ENCODE results near the gene TENM4. TPM values are rescaled to one million over a fixed set of nuclear protein-coding genes. Genes with fewer than 3 reads are reported as not detected.

Gene TENM4
- total and polyA plus RNA-seq, 10 of the 15 experiments (the other 5 are each of a cell fraction or from before 2014, with no cell fraction given): 0.03 to 0.12 (median 0.06) TPM; not detected in 7

- ChIA-PET SMC1A (ENCODE audit: uncharacterized antibody, unreplicated experiment) (interaction anchor here (1.1 to 7.2 kb wide), 4 partner anchors 10 to 89 kb away, joined by 3 to 127 read pairs (median 19); no protein-coding TSS in a partner anchor), RAD21 (ENCODE audit: unreplicated experiment) (interaction anchor here (3.1 kb wide), 1 partner anchor 79 kb away, joined by 16 read pairs; no protein-coding TSS in a partner anchor), CTCF (interaction anchor here (1.2 to 6.6 kb wide), 4 partner anchors 11 to 88 kb away, joined by 3 to 230 read pairs (median 18); no protein-coding TSS in a partner anchor), POLR2A (interaction anchor here (0.6 kb wide), 1 partner anchor 205 kb away, joined by 9 read pairs; no protein-coding TSS in a partner anchor)
- H3K79me2 ChIP-seq (ENCODE audit: control insufficient read depth, insufficient read depth, low read length): no peaks in the 10 kb centered on the region
- no peak for DNase-seq (ENCODE audit: low read depth, low spot score)
- FAIRE-seq: no peak
- no peaks in the 10 kb centered on the region for H3K36me3 ChIP-seq (ENCODE audit: control insufficient read depth in 2 of 2, insufficient read depth in 2 of 2, low read length in 1 of 2)
- intact Hi-C loops (cut with micrococcal nuclease; ENCODE audit: unreplicated experiment): no loop called here
- H3K9ac ChIP-seq (ENCODE audit: control insufficient read depth, insufficient read depth, low read length): no peak overlapping the region
- H3K27me3 ChIP-seq (replicated peaks in 1 of 2; ENCODE audit: control insufficient read depth in 2 of 2, insufficient read depth in 2 of 2, low read length in 1 of 2): no peaks in the 10 kb centered on the region
- TF ChIP-seq SIN3A (IDR thresholded peaks at IDR 0.05; ENCODE audit: low read depth, low read length) (no peak), SP1 (IDR thresholded peaks at IDR 0.05; ENCODE audit: low read depth, low read length) (no peak), ZBTB11 (CRISPR knock-in tag; IDR thresholded peaks at IDR 0.05) (no peak), SMARCA5 (IDR thresholded peaks at IDR 0.05) (no peak), SPI1 (IDR thresholded peaks at IDR 0.05; ENCODE audit: borderline replicate concordance, insufficient read depth, low read depth, low read length) (no peak), POLR2A (IDR thresholded peaks at IDR 0.05; ENCODE audit: low read depth, low read length) (no peak), RB1 (IDR thresholded peaks at IDR 0.05; ENCODE audit: borderline replicate concordance) (no peak), SUPT20H (IDR thresholded peaks at IDR 0.05; ENCODE audit: borderline replicate concordance, control insufficient read depth, low read depth, low read length) (no peak), CREB1 (IDR thresholded peaks at IDR 0.05; ENCODE audit: low read depth) (no peak), SMAD5 (IDR thresholded peaks at IDR 0.05; ENCODE audit: low read depth) (no peak), SMAD1 (IDR thresholded peaks at IDR 0.05; ENCODE audit: low read depth, partially characterized antibody) (no peak), ZBED1 (IDR thresholded peaks at IDR 0.05; ENCODE audit: borderline replicate concordance) (no peak), ASH2L (IDR thresholded peaks at IDR 0.05; ENCODE audit: borderline replicate concordance, low read depth) (no peak), KLF5 (IDR thresholded peaks at IDR 0.05; ENCODE audit: partially characterized antibody) (no peak), NFYA (IDR thresholded peaks at IDR 0.05; ENCODE audit: borderline replicate concordance, low read depth, low read length) (no peak), ZNF24 (IDR thresholded peaks at IDR 0.05) (no peak)
- H2AFZ ChIP-seq (ENCODE audit: control insufficient read depth, low read depth, low read length): no peak overlapping the region
- WGBS (ENCODE audit: insufficient coverage, insufficient replicate concordance, low lambda C conversion rate, missing lambda C conversion rate): 27% methylated on average over 3 of the region's 3 CpGs
- H4K20me1 ChIP-seq (ENCODE audit: control insufficient read depth, insufficient read depth): no peaks in the 10 kb centered on the region
- H3K4me1 ChIP-seq (ENCODE audit: control insufficient read depth, insufficient read depth, low read length): peaks cover 9% of the 10 kb centered on the region
- no TSS peak for BruUV-seq (replicated peaks)
- H3K9me3 ChIP-seq (replicated peaks; ENCODE audit: control insufficient read depth, insufficient read depth, low read length): no peaks in the 10 kb centered on the region
- in situ Hi-C loops (cut with MboI): no loop called here
- H3K4me3 ChIP-seq: no peak overlapping the region
- no peak for ATAC-seq
- no peak overlapping the region for H3K27ac ChIP-seq (ENCODE audit: control insufficient read depth, insufficient read depth)
- H3K4me2 ChIP-seq (ENCODE audit: control insufficient read depth, insufficient read depth): no peak overlapping the region
Measured at GRCh38 chr11:79402912-79403311, 37.9 kb downstream of the TENM4 start.
